ENCODE data around the gene GAS2L1.
"Not testable (repeated sequence)": the region's sequence is repeated elsewhere in the genome, so short reads cannot be mapped to it uniquely, and the experiment has no call there.

GAS2L1 gene

GRCh38 chr22:29342177-29342576 is 35.7 kb downstream of the GAS2L1 start:
- no peak for DNase-seq (ENCODE audit: low read depth, low spot score)

GRCh38 chr22:29342577-29343312 is 36.3 kb downstream of the GAS2L1 start:
- no peak for DNase-seq (ENCODE audit: low read depth, low spot score)

- DNase-seq (ENCODE audit: low read depth, low spot score) = peak; percentile 30
These were observed 36.9 kb downstream of the GAS2L1 start for GRCh38 chr22:29343313-29343805.

- peak; percentile 89 for DNase-seq (ENCODE audit: low read depth, low spot score)
These were observed 37.7 kb downstream of the GAS2L1 start for GRCh38 chr22:29344137-29344536.

- not testable (repeated sequence) for DNase-seq (ENCODE audit: low read depth, low spot score)
These were observed 38.4 kb downstream of the GAS2L1 start for GRCh38 chr22:29344889-29345288.

- DNase-seq (ENCODE audit: low read depth, low spot score) = peak; percentile 76
These were observed 39.5 kb downstream of the GAS2L1 start for GRCh38 chr22:29345932-29346331.

- DNase-seq (ENCODE audit: low read depth, low spot score) = no peak
These were observed 40.2 kb downstream of the GAS2L1 start for GRCh38 chr22:29346659-29347058.

- no peak for DNase-seq (ENCODE audit: low read depth, low spot score)
These were observed 41.6 kb downstream of the GAS2L1 start for GRCh38 chr22:29348041-29348440.

GRCh38 chr22:29348956-29349355 is 42.5 kb downstream of the GAS2L1 start:
- no peak for DNase-seq (ENCODE audit: low read depth, low spot score)

GRCh38 chr22:29351042-29351441 is 44.6 kb downstream of the GAS2L1 start:
- no peak for DNase-seq (ENCODE audit: low read depth, low spot score)

- DNase-seq (ENCODE audit: low read depth, low spot score) = no peak
These were observed 45.4 kb downstream of the GAS2L1 start for GRCh38 chr22:29351891-29352290.

- no peak for DNase-seq (ENCODE audit: low read depth, low spot score)
These were observed 46.3 kb downstream of the GAS2L1 start for GRCh38 chr22:29352778-29353177.

- no peak for DNase-seq (ENCODE audit: low read depth, low spot score)
These were observed 46.8 kb downstream of the GAS2L1 start for GRCh38 chr22:29353286-29353685.

GRCh38 chr22:29353860-29354259 is 47.4 kb downstream of the GAS2L1 start:
- no peak for DNase-seq (ENCODE audit: low read depth, low spot score)

- not testable (repeated sequence) for DNase-seq (ENCODE audit: low read depth, low spot score)
These were observed 50.9 kb downstream of the GAS2L1 start for GRCh38 chr22:29357193-29357890.

- peak; percentile 86 for DNase-seq (ENCODE audit: low read depth, low spot score)
These were observed 53.0 kb downstream of the GAS2L1 start for GRCh38 chr22:29359469-29359868.
